Measurements from ENCODE around the gene MS4A7.

The MS4A7 gene

GRCh38 chr11:60367896-60368295, 10.4 kb upstream of the MS4A7 start:
- Histone ChIP-seq H3K4me3 (ENCODE audit: low read length, poor library complexity, severe bottlenecking) (no peak overlapping the region), H3K4me2 (ENCODE audit: low read depth, low read length, poor library complexity, severe bottlenecking) (no peak overlapping the region), H4K20me1 (ENCODE audit: insufficient read depth, low read length, poor library complexity, severe bottlenecking) (no peaks in the 10 kb centered on the region), H3F3A (ENCODE audit: low read depth) (no peaks in the 10 kb centered on the region), H2AFZ (ENCODE audit: low read length) (no peak overlapping the region), H3K9ac (ENCODE audit: low read depth, low read length, poor library complexity, severe bottlenecking) (no peak overlapping the region), H3K9me2 (replicated peaks; ENCODE audit: low read depth, low read length) (no peaks in the 10 kb centered on the region), H3K9me3 (ENCODE audit: insufficient read depth, low read depth, low read length) (no peaks in the 10 kb centered on the region), H3K36me3 (ENCODE audit: insufficient read depth, low read length) (no peaks in the 10 kb centered on the region), H3K27me3 (ENCODE audit: insufficient read depth, low read length, poor library complexity, severe bottlenecking) (no peaks in the 10 kb centered on the region), H3K79me2 (ENCODE audit: insufficient read depth, low read length) (no peaks in the 10 kb centered on the region), H3K4me1 (ENCODE audit: insufficient read depth, low read length, poor library complexity, severe bottlenecking) (peaks cover 16% of the 10 kb centered on the region)
- TF ChIP-seq EZH2phosphoT487 (IDR thresholded peaks at IDR 0.05; ENCODE audit: borderline replicate concordance): no peak
- no peak for TF ChIP-seq CTCF (conservative IDR thresholded peaks at IDR 0.05; ENCODE audit: low read length)

- no peak for TF ChIP-seq EZH2phosphoT487 (IDR thresholded peaks at IDR 0.05; ENCODE audit: borderline replicate concordance)
- TF ChIP-seq CTCF (conservative IDR thresholded peaks at IDR 0.05; ENCODE audit: low read length): no peak
- H3K9ac ChIP-seq (ENCODE audit: low read depth, low read length, poor library complexity, severe bottlenecking): no peak overlapping the region
- H3K79me2 ChIP-seq (ENCODE audit: insufficient read depth, low read length): no peaks in the 10 kb centered on the region
- no peaks in the 10 kb centered on the region for H4K20me1 ChIP-seq (ENCODE audit: insufficient read depth, low read length, poor library complexity, severe bottlenecking)
- no peak overlapping the region for H3K4me3 ChIP-seq (ENCODE audit: low read length, poor library complexity, severe bottlenecking)
- H3K4me2 ChIP-seq (ENCODE audit: low read depth, low read length, poor library complexity, severe bottlenecking): no peak overlapping the region
- H3K4me1 ChIP-seq (ENCODE audit: insufficient read depth, low read length, poor library complexity, severe bottlenecking): peaks cover 25% of the 10 kb centered on the region
- no peaks in the 10 kb centered on the region for H3K9me2 ChIP-seq (replicated peaks; ENCODE audit: low read depth, low read length)
- H3F3A ChIP-seq (ENCODE audit: low read depth): no peaks in the 10 kb centered on the region
- no peaks in the 10 kb centered on the region for H3K9me3 ChIP-seq (ENCODE audit: insufficient read depth, low read depth, low read length)
- no peaks in the 10 kb centered on the region for H3K36me3 ChIP-seq (ENCODE audit: insufficient read depth, low read length)
- no peak overlapping the region for H2AFZ ChIP-seq (ENCODE audit: low read length)
- H3K27me3 ChIP-seq (ENCODE audit: insufficient read depth, low read length, poor library complexity, severe bottlenecking): no peaks in the 10 kb centered on the region
Measured at GRCh38 chr11:60370252-60370810, 8.0 kb upstream of the MS4A7 start.

GRCh38 chr11:60370811-60371298, 7.5 kb upstream of the MS4A7 start:
- Histone ChIP-seq H3K9me3 (ENCODE audit: insufficient read depth, low read depth, low read length) (no peaks in the 10 kb centered on the region), H2AFZ (ENCODE audit: low read length) (no peak overlapping the region), H4K20me1 (ENCODE audit: insufficient read depth, low read length, poor library complexity, severe bottlenecking) (no peaks in the 10 kb centered on the region), H3K36me3 (ENCODE audit: insufficient read depth, low read length) (no peaks in the 10 kb centered on the region), H3K9ac (ENCODE audit: low read depth, low read length, poor library complexity, severe bottlenecking) (no peak overlapping the region), H3K4me2 (ENCODE audit: low read depth, low read length, poor library complexity, severe bottlenecking) (no peak overlapping the region), H3K4me3 (ENCODE audit: low read length, poor library complexity, severe bottlenecking) (no peak overlapping the region), H3K27me3 (ENCODE audit: insufficient read depth, low read length, poor library complexity, severe bottlenecking) (no peaks in the 10 kb centered on the region), H3F3A (ENCODE audit: low read depth) (no peaks in the 10 kb centered on the region), H3K4me1 (ENCODE audit: insufficient read depth, low read length, poor library complexity, severe bottlenecking) (peaks cover 28% of the 10 kb centered on the region), H3K9me2 (replicated peaks; ENCODE audit: low read depth, low read length) (no peaks in the 10 kb centered on the region), H3K79me2 (ENCODE audit: insufficient read depth, low read length) (no peaks in the 10 kb centered on the region)
- TF ChIP-seq CTCF (conservative IDR thresholded peaks at IDR 0.05; ENCODE audit: low read length): no peak
- TF ChIP-seq EZH2phosphoT487 (IDR thresholded peaks at IDR 0.05; ENCODE audit: borderline replicate concordance): no peak
